Stimulated activated CD4-positive, alpha-beta T cell treated with anti-CD3 and anti-CD28 coated beads, Interleukin-1b, Interleukin-23, amount 100 ng/mL, for 1 hour (primary cell): ENCODE results near the gene CILP.
"Not testable (repeated sequence)": the region's sequence is repeated elsewhere in the genome, so short reads cannot be mapped to it uniquely, and the experiment has no call there.

Experiments
- DNase-seq, 2 donors: peaks; one replicate each; pipeline ENCODE4 v3.0.0-alpha.2; 2020; ENCODE audit warnings: low read depth in 2 of 2

CILP gene

DNA sequence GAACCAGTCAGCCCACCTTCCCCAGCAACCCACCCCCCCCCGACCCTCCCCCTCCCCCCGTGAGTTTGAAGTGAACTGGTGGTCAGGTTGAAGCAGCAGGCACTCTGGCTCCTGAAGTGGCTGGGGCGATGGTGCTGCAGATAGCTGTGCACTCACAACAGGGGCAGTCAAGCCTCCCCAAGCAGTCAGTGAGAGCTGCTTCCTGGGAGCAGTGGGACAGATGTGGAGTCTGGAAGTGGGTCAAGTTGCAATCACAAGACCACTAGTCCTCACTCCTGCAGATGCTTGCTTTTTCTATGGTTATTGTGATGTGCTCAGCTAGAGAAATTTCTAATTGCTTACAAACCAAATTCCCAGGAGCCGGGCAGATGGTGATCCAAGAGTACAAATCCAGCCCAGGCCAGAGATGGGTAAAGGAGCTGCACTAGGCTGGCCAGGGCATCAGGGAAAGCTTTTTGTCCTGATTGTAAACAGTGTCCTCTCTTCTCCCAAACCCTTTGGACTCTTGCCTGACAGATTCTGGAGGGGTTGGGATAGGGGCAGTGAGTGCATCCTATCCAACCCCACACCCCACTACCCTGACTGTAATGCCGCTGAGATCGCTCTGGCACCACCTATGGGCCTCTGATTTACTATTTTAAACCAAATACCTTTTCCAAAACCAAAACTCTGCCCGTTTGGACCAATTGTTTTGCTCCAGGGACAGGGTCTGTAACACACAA is 16.3 kb downstream of the CILP start:
- no peak for DNase-seq

DNA sequence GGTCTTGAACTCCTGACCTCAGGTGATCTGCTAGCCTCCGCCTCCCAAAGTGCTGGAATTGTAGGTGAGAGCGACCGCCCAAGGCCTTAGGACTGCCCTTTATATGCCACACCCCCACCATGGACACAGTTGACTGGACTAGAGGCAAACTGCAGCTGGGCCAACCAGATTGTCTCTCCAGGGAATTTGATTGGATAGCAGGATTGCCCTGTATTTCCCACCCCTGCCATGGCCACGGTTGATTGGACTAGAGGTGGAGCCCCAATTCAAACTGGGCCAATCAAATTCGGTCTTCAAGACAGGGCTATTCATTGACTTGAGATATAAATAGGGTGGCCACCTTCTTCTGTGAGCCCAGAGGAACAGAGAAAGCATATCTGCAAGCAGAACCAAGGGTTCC is 19.3 kb downstream of the CILP start:
- DNase-seq: no peak

DNA sequence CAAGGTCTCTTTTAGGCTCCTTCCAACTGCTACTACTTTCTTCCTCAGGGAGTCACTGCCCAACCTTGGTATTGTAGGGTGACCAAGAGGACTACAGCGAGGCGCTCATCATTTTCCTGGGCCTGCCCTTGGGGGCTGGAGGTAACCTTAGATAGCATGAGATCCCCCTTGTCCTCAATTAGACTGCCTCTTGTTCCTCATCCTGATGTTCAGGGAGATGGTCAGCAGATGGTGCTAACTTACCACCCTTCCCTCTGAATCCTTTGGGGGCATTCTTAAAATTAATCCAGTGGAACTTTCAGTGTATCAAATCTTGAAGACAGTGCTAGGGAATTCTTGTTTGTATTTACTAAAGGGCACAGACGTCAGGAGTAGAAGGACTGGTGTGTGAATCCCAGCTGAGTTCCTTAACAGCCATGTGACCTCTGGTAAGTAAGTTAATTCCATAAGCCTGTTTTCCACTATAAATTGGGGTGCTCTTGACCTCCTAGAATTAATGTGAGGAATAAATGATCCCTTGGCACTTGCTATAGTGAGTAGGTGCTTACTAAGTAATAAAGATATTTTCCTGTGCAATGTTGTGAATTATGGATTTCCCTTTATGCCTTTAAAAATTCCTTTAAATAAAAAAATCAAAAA is 22.1 kb downstream of the CILP start:
- DNase-seq: no peak

DNA sequence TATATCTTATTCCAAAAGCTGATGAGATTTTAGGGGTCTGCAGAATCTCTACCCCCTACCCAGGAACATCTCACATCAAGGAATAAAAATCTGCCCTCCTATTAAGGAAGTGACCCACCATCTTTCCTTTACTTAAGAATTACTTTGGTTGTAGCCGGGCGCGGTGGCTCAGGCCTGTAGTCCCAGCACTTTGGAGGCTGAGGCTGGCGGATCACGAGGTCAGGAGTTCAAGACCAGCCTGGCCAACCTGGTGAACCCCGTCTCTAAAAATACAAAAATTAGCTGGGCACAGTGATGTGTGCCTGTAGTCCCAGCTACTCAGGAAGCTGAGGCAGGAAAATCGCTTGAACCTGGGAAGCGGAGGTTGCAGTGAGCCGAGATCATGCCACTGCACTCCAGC is 22.8 kb downstream of the CILP start:
- not testable (repeated sequence) for DNase-seq

DNA sequence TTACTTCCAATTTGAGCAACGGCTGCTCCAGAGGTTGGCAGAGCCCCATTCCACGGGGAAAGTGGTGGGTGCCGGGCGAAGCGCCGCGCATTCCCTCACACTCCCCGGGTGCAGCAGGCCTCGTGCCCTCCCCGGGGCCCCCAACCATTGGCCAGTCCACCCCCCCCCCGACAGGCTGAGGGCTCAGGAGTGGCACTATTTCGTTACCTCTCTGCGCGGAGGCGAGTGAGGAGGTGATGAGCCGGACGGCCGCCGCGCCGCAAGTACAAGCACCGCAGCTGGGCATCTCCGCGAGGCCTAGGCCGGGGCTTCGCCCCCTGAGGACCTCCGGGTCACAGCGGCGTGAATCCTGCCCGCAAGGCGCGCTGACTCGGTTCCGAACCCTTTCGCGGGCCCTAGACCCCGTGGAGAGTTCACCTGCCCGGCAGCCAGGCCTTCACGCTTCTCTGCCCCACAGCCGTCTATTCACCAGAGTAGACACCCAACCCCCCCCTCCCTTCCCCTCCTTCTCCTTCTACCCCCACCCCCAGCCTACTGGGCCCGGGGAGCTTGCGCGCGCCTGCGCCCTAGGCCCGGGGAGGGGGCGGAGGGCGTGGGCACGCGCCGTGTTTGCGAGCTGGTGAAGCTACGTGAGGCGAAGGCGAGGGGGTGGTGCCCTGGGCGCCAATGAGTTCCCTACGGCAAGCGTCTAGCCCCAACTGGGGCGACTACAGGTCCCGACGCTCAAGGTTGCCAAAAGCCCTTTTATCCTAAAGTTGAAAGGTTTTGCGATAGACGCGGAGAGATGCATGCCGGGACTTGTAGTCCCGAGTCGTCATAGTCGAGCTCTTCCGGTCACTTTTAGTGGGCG is 26.2 kb downstream of the CILP start, which contains the start of gene CLPX:
CLPX (minus strand) TSS at position 475 of the 850 bp plus-strand sequence; CDS start at position 286, 189 bp downstream.
- peak; percentile 79 to 85 for DNase-seq

DNA sequence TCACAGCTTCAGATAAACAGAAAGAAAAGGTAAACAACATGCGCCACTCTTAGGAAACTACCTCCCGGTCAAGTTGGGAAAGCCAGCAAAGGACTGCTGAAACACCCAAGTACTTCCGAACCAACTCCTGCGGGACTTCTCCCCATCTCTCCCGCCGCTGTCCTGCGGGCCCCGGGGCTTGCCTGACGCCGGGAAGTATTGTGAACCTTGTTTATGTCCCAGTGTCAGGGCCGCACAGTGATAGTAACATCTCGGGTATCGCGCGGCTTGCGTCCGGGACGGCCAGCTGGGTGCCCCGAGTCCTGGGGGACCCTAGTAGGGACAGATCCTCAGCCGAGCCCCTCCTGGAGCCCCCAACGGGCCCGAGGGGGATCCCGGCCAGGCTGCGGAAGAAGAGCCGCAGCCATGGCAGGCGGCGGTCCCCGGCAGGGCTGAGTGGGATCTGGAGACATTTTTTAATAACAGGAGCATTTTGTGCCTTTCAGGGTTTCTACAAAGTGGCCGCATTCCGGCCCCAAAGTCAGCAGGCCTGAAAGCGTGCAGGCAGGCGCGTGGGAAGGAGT is 26.9 kb downstream of the CILP start:
- no peak for DNase-seq

DNA sequence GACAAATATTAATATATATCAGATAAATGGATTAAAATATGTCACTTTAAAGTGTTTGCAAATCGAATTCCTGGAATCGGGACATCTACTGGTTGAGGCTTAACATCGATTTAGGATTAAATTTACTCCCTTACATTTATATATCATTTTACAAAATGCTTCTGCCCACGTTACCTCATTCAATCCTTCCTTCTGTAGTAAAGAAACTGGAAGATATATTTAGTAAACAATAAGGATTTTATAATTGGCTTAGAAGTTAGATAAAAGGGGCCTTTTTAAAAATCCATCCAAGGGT is 27.5 kb downstream of the CILP start:
- no peak for DNase-seq

DNA sequence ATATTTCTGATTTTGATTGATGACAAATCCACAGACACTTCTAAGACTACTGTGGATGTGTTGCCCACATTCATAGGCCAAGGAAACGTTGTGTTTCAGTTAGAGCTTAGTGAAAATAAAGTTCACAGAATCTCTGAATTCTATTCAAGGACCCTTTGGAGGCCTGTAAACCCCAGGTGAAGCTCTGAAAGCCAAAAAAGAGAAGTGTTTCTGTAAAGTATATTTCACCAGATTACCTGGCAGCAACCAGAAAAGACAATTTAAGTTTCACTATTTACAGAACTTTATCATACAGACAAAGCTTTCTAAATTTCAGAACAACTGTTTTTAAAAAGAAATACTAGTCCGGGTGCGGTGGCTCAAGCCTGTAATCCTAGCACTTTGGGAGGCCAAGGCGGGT is 28.7 kb downstream of the CILP start:
- no peak for DNase-seq

DNA sequence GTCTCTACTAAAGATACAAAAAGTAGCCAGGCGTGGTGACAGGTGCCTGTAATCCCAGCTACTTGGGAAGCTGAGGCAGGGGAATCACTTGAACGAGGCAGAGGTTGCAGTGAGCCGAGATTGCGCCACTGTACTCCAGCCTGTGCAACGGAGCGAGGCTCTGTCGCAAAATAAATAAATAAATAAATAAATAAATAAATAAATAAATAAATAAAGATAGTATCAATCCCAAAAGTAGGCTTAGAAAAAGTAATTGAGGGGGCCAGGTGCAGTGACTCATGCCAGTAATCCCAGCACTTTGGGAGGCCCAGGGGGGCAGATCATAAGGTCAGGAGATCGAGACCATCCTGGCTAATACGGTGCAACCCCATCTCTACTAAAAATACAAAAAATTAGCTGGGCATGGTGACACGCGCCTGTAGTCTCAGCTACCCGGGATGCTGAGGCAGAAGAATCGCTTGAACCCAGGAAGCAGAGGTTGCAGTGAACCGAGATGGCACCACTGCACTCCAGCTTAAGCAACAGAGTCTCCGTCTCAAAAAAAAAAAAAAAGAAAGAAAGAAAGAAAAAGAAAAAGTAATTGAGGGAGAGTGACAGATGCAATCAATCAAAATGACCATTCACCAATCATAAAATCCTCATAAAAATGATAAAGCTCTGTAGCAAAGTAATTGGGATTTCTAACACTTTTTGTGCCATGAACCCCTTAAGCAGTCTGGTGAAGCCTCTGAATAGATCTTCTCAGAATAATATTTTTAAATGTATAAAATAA is 29.5 kb downstream of the CILP start:
- not testable (repeated sequence) for DNase-seq

DNA sequence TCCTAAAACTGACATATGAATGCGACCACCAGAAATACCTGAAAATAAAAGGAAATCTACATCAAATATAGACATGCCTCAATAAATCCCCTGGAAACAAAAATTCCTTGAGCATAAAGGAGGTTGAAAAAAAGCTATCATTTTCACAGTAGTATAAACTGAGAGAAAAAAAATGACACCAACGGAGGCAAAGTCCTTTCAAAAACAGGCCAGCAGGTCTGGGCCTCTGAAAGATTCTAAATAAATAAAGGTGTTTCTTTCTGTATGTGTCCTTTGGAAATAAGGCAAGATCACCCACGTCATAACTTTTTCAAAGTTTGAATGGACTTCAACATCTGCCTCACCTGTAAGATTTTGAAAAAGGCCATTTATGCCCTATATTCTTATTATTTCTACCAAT is 31.1 kb downstream of the CILP start:
- no peak for DNase-seq

DNA sequence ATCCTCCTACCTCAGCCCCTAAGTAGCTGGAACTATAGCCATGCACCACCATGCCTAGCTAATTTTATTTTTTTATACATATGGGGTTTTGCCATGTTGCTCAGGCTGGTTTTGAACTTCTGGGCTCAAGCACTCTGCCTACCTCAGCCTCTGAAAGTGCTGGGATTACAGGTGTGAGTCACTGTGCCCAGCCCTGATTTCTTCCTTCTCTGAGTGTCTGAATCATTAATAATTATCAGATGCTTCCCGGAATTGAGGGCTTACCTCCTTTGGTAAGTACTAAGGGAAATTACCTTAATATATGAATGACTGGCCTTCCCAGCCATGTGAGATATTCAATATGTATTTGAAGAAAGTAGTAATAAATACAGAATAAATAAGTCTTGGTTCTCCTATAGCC is 33.4 kb downstream of the CILP start:
- DNase-seq: no peak

DNA sequence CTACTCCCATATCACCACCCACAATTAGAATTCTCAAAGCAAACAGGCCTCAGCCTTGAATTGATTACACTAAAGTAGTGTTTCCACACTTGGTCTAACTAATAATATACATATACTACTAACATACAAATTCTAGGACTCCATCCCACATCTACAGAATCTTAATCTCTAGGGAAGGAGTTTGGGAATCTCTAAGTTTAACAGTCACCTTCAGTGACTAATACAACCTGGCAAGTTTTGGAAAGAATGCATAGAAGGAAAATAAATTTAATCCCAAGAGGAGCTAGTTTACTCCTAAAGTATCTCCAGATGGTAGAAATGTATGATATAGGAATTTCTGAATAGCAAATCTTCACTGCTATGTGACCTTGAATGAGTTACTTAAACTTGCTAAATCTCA is 35.2 kb downstream of the CILP start:
- DNase-seq: no peak

DNA sequence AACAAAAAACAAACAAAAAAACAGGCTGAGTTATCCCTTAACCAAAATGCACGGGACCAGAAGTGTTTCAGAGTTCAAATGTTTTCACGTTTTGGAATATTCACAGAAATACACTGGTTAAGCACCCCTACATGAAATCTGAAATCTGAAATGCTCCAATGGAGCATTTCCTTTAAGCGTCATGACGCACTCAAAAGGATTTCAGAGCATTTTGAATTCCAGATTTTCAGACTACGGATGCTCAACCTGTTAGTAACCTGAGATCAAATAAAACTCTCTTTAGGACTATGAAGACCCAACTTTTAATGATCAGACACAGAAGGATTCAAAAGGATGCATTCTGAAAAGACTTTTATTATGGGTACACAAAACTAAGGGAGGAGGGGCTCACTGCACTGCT is 35.8 kb downstream of the CILP start:
- no peak for DNase-seq

DNA sequence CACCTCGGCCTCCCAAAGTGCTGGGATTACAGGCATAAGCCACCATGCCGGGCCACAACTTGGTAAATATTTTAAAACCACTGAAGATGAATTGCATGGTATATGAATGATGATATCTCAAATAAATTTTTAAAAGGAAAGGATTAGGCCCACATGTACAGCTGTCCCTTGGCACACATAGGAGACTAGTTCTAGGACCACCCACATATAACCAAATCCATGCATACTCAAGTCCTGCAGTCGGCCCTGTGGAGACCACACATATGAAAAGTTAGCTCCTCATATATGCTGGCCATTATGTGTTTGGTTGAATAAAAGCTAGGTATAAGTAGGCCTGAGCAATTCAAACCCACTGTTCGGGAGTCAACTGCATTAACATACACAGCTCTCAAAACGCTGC is 36.8 kb downstream of the CILP start:
- DNase-seq: no peak

DNA sequence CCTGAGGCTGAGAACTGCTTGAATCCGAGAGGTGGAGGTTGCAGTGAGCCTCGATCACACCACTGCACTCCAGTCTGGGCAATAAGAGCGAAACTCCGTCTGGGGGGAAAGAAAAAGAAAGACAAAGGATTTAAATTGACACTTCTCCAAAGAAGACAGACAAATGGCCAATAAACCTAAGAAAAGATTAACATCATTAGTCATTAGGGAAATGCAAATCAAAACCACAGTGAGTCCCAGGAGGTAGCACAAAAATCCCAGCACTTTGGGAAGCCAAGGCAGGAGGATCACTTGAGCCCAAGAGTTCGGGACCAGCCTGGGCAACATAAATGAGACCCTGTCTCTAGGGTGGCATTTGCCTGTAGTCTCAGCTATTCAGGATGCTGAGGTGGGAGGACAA is 38.7 kb downstream of the CILP start:
- no peak for DNase-seq

DNA sequence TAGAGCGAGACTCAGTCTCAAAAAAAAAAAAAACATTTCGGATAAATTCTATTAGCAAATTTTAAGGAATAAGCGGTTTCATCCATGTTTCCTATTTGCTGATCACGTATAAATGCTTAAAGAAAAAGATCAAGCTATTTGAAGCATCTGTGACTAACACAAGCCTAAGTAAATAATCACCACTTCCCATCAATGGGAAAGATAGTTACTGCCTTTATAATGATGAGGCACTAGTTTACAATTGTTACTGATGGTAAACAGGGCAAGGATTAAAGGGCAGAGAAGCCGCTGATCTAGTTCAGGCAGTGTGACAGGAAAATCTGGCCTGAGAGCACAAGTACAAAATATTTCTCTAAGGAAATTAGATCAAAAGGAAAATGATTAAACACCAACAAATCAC is 39.8 kb downstream of the CILP start:
- no peak for DNase-seq

DNA sequence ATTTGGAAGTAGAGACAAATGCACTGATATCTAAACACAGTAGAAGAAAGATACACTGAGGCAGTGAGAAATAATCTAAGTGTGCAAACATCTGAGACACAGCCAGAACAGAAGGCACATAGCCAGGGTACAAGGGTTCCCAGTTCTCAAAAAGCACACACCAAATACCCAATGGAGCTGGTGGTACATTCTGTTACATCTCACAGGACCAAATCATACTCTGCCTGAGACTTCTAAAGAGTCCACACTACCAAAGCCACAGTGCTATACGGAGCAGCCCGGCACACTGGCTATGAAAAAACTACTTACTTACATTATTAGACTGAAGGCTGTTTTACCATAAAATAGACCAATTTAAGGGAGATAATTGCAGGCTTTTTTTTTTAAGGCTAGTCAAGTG is 45.4 kb downstream of the CILP start:
- no peak for DNase-seq

DNA sequence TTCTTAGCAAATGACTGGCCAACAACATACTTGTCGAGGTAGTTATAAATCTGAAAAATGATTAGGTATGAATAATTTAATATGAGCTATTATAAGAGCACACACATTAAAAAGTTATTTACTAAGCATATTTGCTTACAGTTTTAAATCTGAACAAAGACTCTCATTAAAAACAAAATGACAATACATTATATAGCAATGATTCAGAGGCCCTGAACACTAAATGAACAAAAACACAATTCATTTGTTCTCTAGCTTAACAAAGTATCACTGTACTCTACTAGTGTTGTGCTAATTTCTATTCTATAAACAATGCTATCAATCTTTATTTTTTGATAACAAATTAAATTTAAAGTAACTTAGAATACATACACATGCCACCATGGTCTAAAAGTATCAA is 47.1 kb downstream of the CILP start:
- DNase-seq: no peak

DNA sequence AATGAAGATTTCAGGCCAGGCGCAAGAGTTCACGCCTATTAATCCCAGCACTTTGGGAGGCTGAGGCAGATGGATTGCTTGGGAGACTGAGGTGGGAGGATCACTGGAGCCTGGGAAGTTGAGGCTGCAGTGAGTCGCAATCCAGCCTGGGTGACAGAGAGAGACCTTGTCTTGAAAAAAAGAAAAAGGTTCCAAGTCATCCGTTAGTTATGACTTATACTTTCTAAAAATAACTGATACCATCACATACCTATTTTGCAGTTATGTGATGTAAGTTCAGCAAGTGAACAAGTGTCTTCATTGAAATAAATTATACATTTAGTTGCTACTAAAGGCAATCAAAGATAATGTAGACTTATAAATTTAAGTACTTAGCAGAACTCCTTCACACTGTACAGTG is 48.2 kb downstream of the CILP start:
- no peak for DNase-seq

DNA sequence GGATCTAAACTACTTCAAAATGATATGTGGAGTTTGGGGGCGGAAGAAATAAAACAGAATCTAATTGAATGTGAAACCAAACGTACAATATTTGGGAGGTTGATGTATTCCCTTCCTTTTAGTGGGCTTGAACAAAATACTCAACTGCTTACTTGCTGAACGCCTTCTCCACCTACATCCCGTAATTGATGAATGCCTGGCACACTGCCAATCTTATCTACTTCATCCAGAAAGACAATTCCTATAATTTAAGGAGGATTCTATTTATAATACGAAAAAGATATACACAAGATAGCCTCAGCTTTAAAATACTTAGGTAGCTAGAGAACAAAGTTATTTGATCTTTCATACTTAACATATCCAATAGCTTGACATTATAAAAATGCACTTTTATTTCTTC is 54.6 kb downstream of the CILP start:
- no peak for DNase-seq

DNA sequence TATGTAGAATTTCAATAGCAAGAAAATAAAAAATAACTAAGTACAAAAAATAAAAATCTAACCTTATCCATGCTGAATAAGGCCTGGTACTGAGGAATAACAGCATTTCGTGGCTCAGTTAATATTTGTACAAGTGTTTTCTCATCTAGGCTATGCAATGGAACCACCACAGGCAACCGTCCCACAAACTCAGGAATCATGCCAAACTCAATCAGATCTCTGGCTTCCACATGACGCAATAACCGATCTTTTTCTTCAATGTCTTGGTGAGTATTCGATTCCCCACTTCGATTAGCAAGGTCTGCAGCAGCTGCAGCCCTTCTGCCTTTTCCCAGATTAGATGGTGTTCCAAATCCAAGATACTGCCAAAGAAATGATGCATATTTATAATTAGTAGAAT is 56.6 kb downstream of the CILP start:
- no peak for DNase-seq

DNA sequence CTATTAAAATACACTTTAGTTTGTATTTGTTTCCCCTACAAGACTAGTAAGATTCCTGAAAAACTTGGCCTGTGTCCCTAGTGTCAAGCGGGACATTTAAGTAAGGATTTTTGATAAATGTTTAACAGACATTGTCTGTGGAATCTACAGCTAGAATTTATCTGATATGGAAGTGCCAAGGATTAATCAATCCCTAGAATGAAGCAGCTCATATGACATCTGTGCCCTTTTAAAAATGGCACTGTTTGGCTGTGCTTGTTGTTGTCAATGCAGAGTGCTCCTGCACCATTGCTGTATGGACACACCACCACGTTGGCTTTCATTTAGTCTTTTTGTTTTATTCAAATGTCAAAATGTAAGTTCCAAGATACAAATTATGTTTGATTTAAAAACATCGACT is 63.4 kb downstream of the CILP start:
- DNase-seq: no peak
